WTC11 (cell line): Measurements from ENCODE around the gene ROBO2.

Experiments
- AFF4 ChIP-seq: sonication (generic); formaldehyde crosslinking; IDR thresholded peaks from 2 replicates; pipeline ENCODE4 v1.8.1; 2023; ENCODE audit warnings: mild to moderate bottlenecking, missing genetic modification reagents, borderline replicate concordance
- E2F4 ChIP-seq: sonication (generic); formaldehyde crosslinking; IDR thresholded peaks from 2 replicates; pipeline ENCODE4 v1.8.1; 2022; ENCODE audit warnings: low read depth, mild to moderate bottlenecking, moderate library complexity, missing genetic modification reagents, borderline replicate concordance
- IRF2 ChIP-seq: sonication (generic); formaldehyde crosslinking; IDR thresholded peaks from 2 replicates; pipeline ENCODE4 v1.8.0; 2022; ENCODE audit warnings: low read depth, missing genetic modification reagents, borderline replicate concordance
- KAT7 ChIP-seq: sonication (generic); formaldehyde crosslinking; IDR thresholded peaks from 2 replicates; pipeline ENCODE4 v1.8.1; 2023; ENCODE audit warnings: missing genetic modification reagents, mild to moderate bottlenecking, borderline replicate concordance
- SMAD4 ChIP-seq: sonication (generic); formaldehyde crosslinking; IDR thresholded peaks from 2 replicates; pipeline ENCODE4 v1.8.0; 2022; ENCODE audit warnings: mild to moderate bottlenecking, missing genetic modification reagents
- SP1 ChIP-seq: sonication (generic); formaldehyde crosslinking; conservative IDR thresholded peaks from 2 replicates; pipeline ENCODE4 v1.8.1; 2022; ENCODE audit warnings: missing genetic modification reagents
- TP53 ChIP-seq: sonication (generic); formaldehyde crosslinking; IDR thresholded peaks from 2 replicates; pipeline ENCODE4 v1.8.1; 2023; ENCODE audit warnings: mild to moderate bottlenecking, missing genetic modification reagents
- ZNF121 ChIP-seq: sonication (generic); formaldehyde crosslinking; IDR thresholded peaks from 2 replicates; pipeline ENCODE4 v1.8.0; 2023; ENCODE audit warnings: missing genetic modification reagents
- ZNF219 ChIP-seq: sonication (generic); formaldehyde crosslinking; IDR thresholded peaks from 2 replicates; pipeline ENCODE4 v1.8.0; 2023; ENCODE audit warnings: missing genetic modification reagents, mild to moderate bottlenecking, borderline replicate concordance
- ZNF263 ChIP-seq: sonication (generic); formaldehyde crosslinking; IDR thresholded peaks from 2 replicates; pipeline ENCODE4 v1.8.1; 2022; ENCODE audit warnings: low read depth, mild to moderate bottlenecking, moderate library complexity, missing genetic modification reagents
- TF ChIP-seq, protein P1 (sequence below): fragments of 200-600 bp; IDR thresholded peaks from 2 replicates; pipeline ENCODE4 v1.8.0; 2022; ENCODE audit warnings: antibody characterized with exemption
- TF ChIP-seq, protein P2 (sequence below): sonication (generic); formaldehyde crosslinking; IDR thresholded peaks from 2 replicates; pipeline ENCODE4 v1.8.0; 2022; ENCODE audit warnings: mild to moderate bottlenecking, missing genetic modification reagents

GRCh38 chr3:77283108-77283507 is 243.2 kb downstream of the ROBO2 start:
- TF ChIP-seq, protein P1, sequence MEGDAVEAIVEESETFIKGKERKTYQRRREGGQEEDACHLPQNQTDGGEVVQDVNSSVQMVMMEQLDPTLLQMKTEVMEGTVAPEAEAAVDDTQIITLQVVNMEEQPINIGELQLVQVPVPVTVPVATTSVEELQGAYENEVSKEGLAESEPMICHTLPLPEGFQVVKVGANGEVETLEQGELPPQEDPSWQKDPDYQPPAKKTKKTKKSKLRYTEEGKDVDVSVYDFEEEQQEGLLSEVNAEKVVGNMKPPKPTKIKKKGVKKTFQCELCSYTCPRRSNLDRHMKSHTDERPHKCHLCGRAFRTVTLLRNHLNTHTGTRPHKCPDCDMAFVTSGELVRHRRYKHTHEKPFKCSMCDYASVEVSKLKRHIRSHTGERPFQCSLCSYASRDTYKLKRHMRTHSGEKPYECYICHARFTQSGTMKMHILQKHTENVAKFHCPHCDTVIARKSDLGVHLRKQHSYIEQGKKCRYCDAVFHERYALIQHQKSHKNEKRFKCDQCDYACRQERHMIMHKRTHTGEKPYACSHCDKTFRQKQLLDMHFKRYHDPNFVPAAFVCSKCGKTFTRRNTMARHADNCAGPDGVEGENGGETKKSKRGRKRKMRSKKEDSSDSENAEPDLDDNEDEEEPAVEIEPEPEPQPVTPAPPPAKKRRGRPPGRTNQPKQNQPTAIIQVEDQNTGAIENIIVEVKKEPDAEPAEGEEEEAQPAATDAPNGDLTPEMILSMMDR, result no peak
- TF ChIP-seq ZNF121 (CRISPR knock-in tag), result no peak
- no peak for TF ChIP-seq SMAD4 (CRISPR knock-in tag)
- no peak for TF ChIP-seq E2F4 (CRISPR knock-in tag)
- no peak for TF ChIP-seq ZNF263 (CRISPR knock-in tag)
- TF ChIP-seq AFF4, result no peak
- TF ChIP-seq KAT7 (CRISPR knock-in tag), result no peak
- no peak for TF ChIP-seq SP1 (CRISPR knock-in tag)
- no peak for TF ChIP-seq IRF2 (CRISPR knock-in tag)
- TF ChIP-seq ZNF219 (CRISPR knock-in tag), result no peak
- TF ChIP-seq, protein P2, sequence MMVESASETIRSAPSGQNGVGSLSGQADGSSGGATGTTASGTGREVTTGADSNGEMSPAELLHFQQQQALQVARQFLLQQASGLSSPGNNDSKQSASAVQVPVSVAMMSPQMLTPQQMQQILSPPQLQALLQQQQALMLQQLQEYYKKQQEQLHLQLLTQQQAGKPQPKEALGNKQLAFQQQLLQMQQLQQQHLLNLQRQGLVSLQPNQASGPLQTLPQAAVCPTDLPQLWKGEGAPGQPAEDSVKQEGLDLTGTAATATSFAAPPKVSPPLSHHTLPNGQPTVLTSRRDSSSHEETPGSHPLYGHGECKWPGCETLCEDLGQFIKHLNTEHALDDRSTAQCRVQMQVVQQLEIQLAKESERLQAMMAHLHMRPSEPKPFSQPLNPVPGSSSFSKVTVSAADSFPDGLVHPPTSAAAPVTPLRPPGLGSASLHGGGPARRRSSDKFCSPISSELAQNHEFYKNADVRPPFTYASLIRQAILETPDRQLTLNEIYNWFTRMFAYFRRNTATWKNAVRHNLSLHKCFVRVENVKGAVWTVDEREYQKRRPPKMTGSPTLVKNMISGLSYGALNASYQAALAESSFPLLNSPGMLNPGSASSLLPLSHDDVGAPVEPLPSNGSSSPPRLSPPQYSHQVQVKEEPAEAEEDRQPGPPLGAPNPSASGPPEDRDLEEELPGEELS (CRISPR knock-in tag), result no peak
- TF ChIP-seq TP53 (CRISPR knock-in tag), result no peak
